H1 (cell line): ENCODE data around the gene MPP3. TPM values are rescaled to one million over a fixed set of nuclear protein-coding genes. Genes with fewer than 3 reads are reported as not detected.

ENCODE experiments used
- BACH1 ChIP-seq: IDR thresholded peaks from 2 replicates; pipeline ENCODE4 v1.6.1; 2012; ENCODE audit warnings: low read length, improper control_type of control experiment
- EZH2 ChIP-seq: fragments of 200-600 bp; sonication (generic); IDR thresholded peaks from 2 replicates; pipeline ENCODE4 v1.7.1; 2012; ENCODE audit warnings: low read depth, mild to moderate bottlenecking, moderate library complexity, low read length, inconsistent platforms; ENCODE audit not compliant: severe bottlenecking
- FOSL1 ChIP-seq: IDR thresholded peaks from 2 replicates; pipeline ENCODE4 v1.6.1; 2011; ENCODE audit warnings: mild to moderate bottlenecking, low read depth, low read length, moderate library complexity; ENCODE audit not compliant: insufficient read depth
- KDM4A ChIP-seq: IDR thresholded peaks from one replicate; pipeline ENCODE4 v1.7.1; 2012; ENCODE audit warnings: low read depth, mild to moderate bottlenecking, moderate library complexity, low read length, inconsistent platforms; ENCODE audit not compliant: severe bottlenecking
- MAX ChIP-seq: IDR thresholded peaks from 2 replicates; pipeline ENCODE4 v1.6.1; 2012; ENCODE audit warnings: inconsistent platforms
- NANOG ChIP-seq: IDR thresholded peaks from 2 replicates; pipeline ENCODE4 v1.6.1; 2011; ENCODE audit warnings: low read length, low read depth, mild to moderate bottlenecking, inconsistent platforms; ENCODE audit not compliant: insufficient read depth, poor library complexity, severe bottlenecking
- RFX5 ChIP-seq: IDR thresholded peaks from 2 replicates; pipeline ENCODE4 v1.6.1; 2011; ENCODE audit warnings: low read depth, low read length, improper control_type of control experiment, borderline replicate concordance
- SRF ChIP-seq: IDR thresholded peaks from 2 replicates; pipeline ENCODE4 v1.6.1; 2011; ENCODE audit warnings: mild to moderate bottlenecking, low read depth, low read length, moderate library complexity
- polyA plus RNA-seq, 7 experiments: library from polyadenylated mRNA; depleted of rRNA in 3 of 7; stranded (reverse) in 5 of 7; unstranded in 2 of 7; fragments of >200 nt in 5 of 7; fragments of 200-250 nt in 2 of 7; gene quantifications; 1 replicate in 5 of 7; 2 replicates in 1 of 7; 4 replicates in 1 of 7; pipeline versions ENCODE4 v1.2.1 to v1.2.3, GENCODE V29; 2011 to 2013; ENCODE audit warnings: missing spikeins in 2 of 7, mixed read lengths in 2 of 7
- total RNA-seq: library from RNA; stranded (reverse); fragmentation: NEBNext Ultra II Directional; extraction: Animal tissue kit (Norgen Biotek cat#: 25700); gene quantifications from 2 replicates; pipeline ENCODE4 v1.2.1, GENCODE V29; 2021

MPP3 gene
- total and polyA plus RNA-seq, 2 of the 8 experiments (the other 6 are each of a cell fraction or from before 2014, with no cell fraction given) = 3.1 to 6.1 TPM

- TF ChIP-seq NANOG (no peak), BACH1 (no peak), MAX (no peak), RFX5 (no peak), SRF (no peak), EZH2 (no peak), FOSL1 (no peak), KDM4A (no peak)
- TF ChIP-seq, all 59 proteins: peak for 0
Observed at GRCh38 chr17:43855061-43855460, 22.1 kb upstream of the MPP3 start (continued).
